PC-9 (cell line): Measurements from ENCODE around the gene AMOTL2.

Source experiments
- EZH2 ChIP-seq: fragments of 200-600 bp; sonication (generic); IDR thresholded peaks from 2 replicates; pipeline ENCODE4 v1.8.0; 2017; ENCODE audit warnings: antibody characterized with exemption, low read depth
- TF ChIP-seq, protein P1 (sequence below): fragments of 200-600 bp; sonication (generic); conservative IDR thresholded peaks from 2 replicates; pipeline ENCODE4 v1.6.1; 2017; ENCODE audit warnings: mixed run types, antibody characterized with exemption, mild to moderate bottlenecking, moderate library complexity

- TF ChIP-seq, protein P1, sequence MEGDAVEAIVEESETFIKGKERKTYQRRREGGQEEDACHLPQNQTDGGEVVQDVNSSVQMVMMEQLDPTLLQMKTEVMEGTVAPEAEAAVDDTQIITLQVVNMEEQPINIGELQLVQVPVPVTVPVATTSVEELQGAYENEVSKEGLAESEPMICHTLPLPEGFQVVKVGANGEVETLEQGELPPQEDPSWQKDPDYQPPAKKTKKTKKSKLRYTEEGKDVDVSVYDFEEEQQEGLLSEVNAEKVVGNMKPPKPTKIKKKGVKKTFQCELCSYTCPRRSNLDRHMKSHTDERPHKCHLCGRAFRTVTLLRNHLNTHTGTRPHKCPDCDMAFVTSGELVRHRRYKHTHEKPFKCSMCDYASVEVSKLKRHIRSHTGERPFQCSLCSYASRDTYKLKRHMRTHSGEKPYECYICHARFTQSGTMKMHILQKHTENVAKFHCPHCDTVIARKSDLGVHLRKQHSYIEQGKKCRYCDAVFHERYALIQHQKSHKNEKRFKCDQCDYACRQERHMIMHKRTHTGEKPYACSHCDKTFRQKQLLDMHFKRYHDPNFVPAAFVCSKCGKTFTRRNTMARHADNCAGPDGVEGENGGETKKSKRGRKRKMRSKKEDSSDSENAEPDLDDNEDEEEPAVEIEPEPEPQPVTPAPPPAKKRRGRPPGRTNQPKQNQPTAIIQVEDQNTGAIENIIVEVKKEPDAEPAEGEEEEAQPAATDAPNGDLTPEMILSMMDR: no peak
- TF ChIP-seq EZH2: no peak
Measured at GRCh38 chr3:134330883-134331810, 43.1 kb downstream of the AMOTL2 start.
